B cell (primary cell): ENCODE results near the gene STXBP1. TPM values are rescaled to one million over a fixed set of nuclear protein-coding genes. Genes with fewer than 3 reads are reported as not detected.
"Not testable (repeated sequence)": the region's sequence is repeated elsewhere in the genome, so short reads cannot be mapped to it uniquely, and the experiment has no call there.

Experiments used
- ATAC-seq: fragments of 200-7000 bp; cut with Tn5 transposase; one replicate; pipeline ENCODE4 v1.10.0; 2021; ENCODE audit warnings: low read depth, mild to moderate bottlenecking, moderate number of reproducible peaks, moderate library complexity
- CTCF ChIA-PET: fragments of 350-600 bp; sonication (Branson Sonifier 250); formaldehyde crosslinking; loops from one replicate; lab custom pipeline; 2021; ENCODE audit warnings: antibody characterized with exemption, inconsistent platforms; lab: Charles Lee
- POLR2A ChIA-PET: fragments of 350-600 bp; sonication (Branson Sonifier 250); formaldehyde crosslinking; loops from one replicate; lab custom pipeline; 2021; ENCODE audit warnings: antibody characterized with exemption; lab: Charles Lee
- DNase-seq: peaks from one replicate; pipeline ENCODE4 v3.0.0; 2013
- H2AFZ ChIP-seq: 2 replicates; pipeline ENCODE4 v1.6.1; 2012; ENCODE audit warnings: mild to moderate bottlenecking, low read depth, low read length; ENCODE audit not compliant: insufficient read depth, poor library complexity, severe bottlenecking
- H3K27ac ChIP-seq, 2 donors: 1 replicate in 1 of 2; 2 replicates in 1 of 2; pipeline ENCODE4 v1.5.1; 2012 to 2013; ENCODE audit warnings: low read length in 2 of 2, mild to moderate bottlenecking in 2 of 2, moderate library complexity in 1 of 2
- H3K27me3 ChIP-seq, 4 experiments: fragments of 200-600 bp in 1 of 4; sonication (generic) in 1 of 4; replicated peaks in 1 of 4; 1 replicate in 2 of 4; 2 replicates in 2 of 4; pipeline versions ENCODE4 v1.6.1 to v1.7.0; 2013 to 2016; ENCODE audit warnings: low read length in 3 of 4, mild to moderate bottlenecking in 2 of 4, mixed read lengths in 1 of 4, moderate library complexity in 1 of 4; ENCODE audit not compliant: insufficient read depth in 4 of 4, control insufficient read depth in 3 of 4; ENCODE audit errors: control extremely low read depth in 1 of 4
- H3K36me3 ChIP-seq, 2 experiments: replicated peaks in 1 of 2; 1 replicate in 1 of 2; 2 replicates in 1 of 2; pipeline versions ENCODE4 v1.6.1 to v1.7.1; 2013; ENCODE audit warnings: low read length in 1 of 2; ENCODE audit not compliant: insufficient read depth in 2 of 2, control insufficient read depth in 1 of 2; ENCODE audit errors: control extremely low read depth in 1 of 2, extremely low read depth in 1 of 2
- H3K4me1 ChIP-seq, 2 donors: fragments of 200-600 bp in 1 of 2; sonication (generic) in 1 of 2; 1 replicate in 1 of 2; 2 replicates in 1 of 2; pipeline versions ENCODE4 v1.5.1 to v1.6.1; 2013 to 2017; ENCODE audit warnings: low read length in 2 of 2; ENCODE audit not compliant: control insufficient read depth in 2 of 2, insufficient read depth in 2 of 2
- H3K4me2 ChIP-seq: replicated peaks from 2 replicates; pipeline ENCODE3; 2012; ENCODE audit warnings: mild to moderate bottlenecking, low read depth, low read length; ENCODE audit not compliant: poor library complexity, severe bottlenecking
- H3K4me3 ChIP-seq, 5 experiments: fragments of 200-600 bp in 1 of 5; sonication (generic) in 1 of 5; 1 replicate in 3 of 5; 2 replicates in 2 of 5; pipeline versions ENCODE4 v1.5.1 to v1.7.0; 2011 to 2016; ENCODE audit warnings: low read length in 4 of 5, mild to moderate bottlenecking in 4 of 5, low read depth in 2 of 5, control low read depth in 1 of 5, moderate library complexity in 1 of 5; ENCODE audit not compliant: insufficient read depth in 1 of 5; ENCODE audit errors: control extremely low read depth in 1 of 5, extremely low read depth in 1 of 5
- H3K79me2 ChIP-seq: fragments of 200-600 bp; sonication (generic); one replicate; pipeline ENCODE4 v1.6.0; 2016; ENCODE audit warnings: low read length; ENCODE audit not compliant: control insufficient read depth, insufficient read depth
- H3K9ac ChIP-seq: fragments of 200-600 bp; sonication (generic); 2 replicates; pipeline ENCODE4 v1.6.1; 2017; ENCODE audit warnings: mild to moderate bottlenecking, low read length, moderate library complexity
- H3K9me3 ChIP-seq, 3 donors: one replicate each; pipeline versions ENCODE4 v1.6.1 to v1.7.1; 2013; ENCODE audit warnings: low read length in 2 of 3; ENCODE audit not compliant: control insufficient read depth in 2 of 3, insufficient read depth in 1 of 3; ENCODE audit errors: control extremely low read depth in 1 of 3
- H4K20me1 ChIP-seq: 2 replicates; pipeline ENCODE4 v1.6.0; 2012; ENCODE audit warnings: mild to moderate bottlenecking, low read length; ENCODE audit not compliant: insufficient read depth, control insufficient read depth, poor library complexity, severe bottlenecking
- H3K27ac Mint-ChIP-seq: one replicate; pipeline ENCODE4 v1.8.0; 2021; ENCODE audit warnings: mixed read lengths
- H3K27me3 Mint-ChIP-seq: one replicate; pipeline ENCODE4 v1.8.0; 2021; ENCODE audit warnings: mixed read lengths
- H3K4me1 Mint-ChIP-seq: one replicate; pipeline ENCODE4 v1.8.0; 2021; ENCODE audit warnings: mixed read lengths
- H3K4me3 Mint-ChIP-seq: one replicate; pipeline ENCODE4 v1.8.0; 2021; ENCODE audit warnings: mixed read lengths
- H3K9me3 Mint-ChIP-seq: one replicate; pipeline ENCODE4 v1.8.0; 2022; ENCODE audit warnings: mixed read lengths; ENCODE audit not compliant: insufficient read depth
- CTCF ChIP-seq: fragments of 200-600 bp; IDR thresholded peaks from one replicate; pipeline ENCODE4 v1.8.0; 2022; ENCODE audit warnings: antibody characterized with exemption, mild to moderate bottlenecking
- EZH2 ChIP-seq: IDR thresholded peaks from 2 replicates; pipeline ENCODE4 v1.6.1; 2012; ENCODE audit warnings: borderline replicate concordance, low read depth, mild to moderate bottlenecking, moderate library complexity, low read length; ENCODE audit not compliant: insufficient read depth, poor library complexity, severe bottlenecking
- WGBS: methylation state at CpG from one replicate; pipeline ENCODE4 v1.1.5; 2013; ENCODE audit warnings: missing lambda C conversion rate; ENCODE audit not compliant: insufficient coverage; 5-methylcytosine and 5-hydroxymethylcytosine counted together
- intact Hi-C: fragments of 100-400 bp; cut with micrococcal nuclease; formaldehyde crosslinking; loops from one replicate; pipeline ENCODE4 v1.10.0; 2022
- polyA plus RNA-seq: library from polyadenylated mRNA; depleted of rRNA; stranded (reverse); fragments of >200 nt; gene quantifications from 2 replicates; pipeline ENCODE4 v1.2.3, GENCODE V29; 2012
- total RNA-seq, 2 donors: library from RNA; stranded (reverse); fragments of 120-200 nt in 1 of 2; gene quantifications; 1 replicate in 1 of 2; 2 replicates in 1 of 2; pipeline versions ENCODE4 v1.2.3 to v1.2.4, GENCODE V29; 2013 to 2022

Gene STXBP1
- total and polyA plus RNA-seq, 2 donors (not counting 1 experiment from before 2014, with no cell fraction given) = 0.62 TPM; not detected in 1

DNA sequence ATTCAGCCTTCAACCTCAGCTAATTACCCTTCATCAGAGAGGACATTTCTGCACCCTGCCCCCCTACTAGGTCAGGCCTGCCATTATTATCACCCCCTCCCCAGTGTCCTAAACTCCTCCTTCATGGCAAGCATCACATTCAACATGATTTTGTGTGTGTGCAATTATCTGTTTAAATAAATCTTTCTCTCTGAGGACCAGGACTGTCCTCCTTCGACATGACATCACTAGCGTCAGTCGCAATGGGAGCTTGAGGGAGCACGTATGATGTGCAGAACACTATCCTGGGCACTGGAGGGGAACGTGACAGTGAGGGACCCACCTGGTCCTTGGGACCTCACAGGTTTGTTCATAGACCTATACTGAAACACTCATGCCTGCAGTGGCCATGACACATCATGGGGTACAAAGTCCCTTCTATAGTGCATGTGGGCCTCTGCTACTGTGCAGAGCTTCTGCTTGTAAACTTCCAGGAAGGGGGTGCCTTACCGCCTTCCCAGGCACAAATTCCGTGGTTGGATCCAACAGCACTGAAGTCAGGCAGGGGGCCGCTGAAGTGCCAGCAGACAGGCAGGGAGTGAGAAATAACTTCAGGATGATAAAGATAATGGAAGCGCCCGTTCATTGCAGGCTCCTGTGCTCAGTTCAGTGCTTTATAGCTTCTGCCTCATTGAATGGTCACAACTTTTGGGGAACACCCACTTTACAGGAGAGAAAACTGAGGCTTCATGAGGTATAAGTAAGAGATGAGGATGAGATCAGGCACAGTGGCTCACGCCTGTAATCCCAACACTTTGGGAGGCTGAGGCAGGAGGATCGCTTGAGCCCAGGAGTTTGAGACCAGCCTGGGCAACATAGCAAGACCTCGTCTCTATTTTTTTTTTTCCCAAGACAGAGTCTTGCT lies 36.0 kb upstream of the STXBP1 start:
- no peaks in the 10 kb centered on the region for H3K36me3 ChIP-seq
- H4K20me1 ChIP-seq = no peaks in the 10 kb centered on the region
- no peaks in the 10 kb centered on the region for H3K9me3 ChIP-seq
- intact Hi-C loops = no loop called here
- no peak overlapping the region for H3K4me3 ChIP-seq
- ChIA-PET POLR2A (interaction anchor here (0.7 kb wide), 1 partner anchor 505 kb away, joined by 5 read pairs; no protein-coding TSS in a partner anchor), CTCF (interaction anchor here (1.6 kb wide), 1 partner anchor 158 kb away, joined by 3 read pairs; the partner anchor contains the start of gene TOR2A)
- H3K27ac ChIP-seq = no peak overlapping the region
- peaks cover 0 to 12% (median 2%) of the 10 kb centered on the region in 4 experiments for H3K27me3 ChIP-seq
- Mint-ChIP-seq H3K27me3 (peaks cover 23% of the 10 kb centered on the region), H3K4me1 (peaks cover 2% of the 10 kb centered on the region), H3K27ac (no peak overlapping the region), H3K9me3 (no peaks in the 10 kb centered on the region), H3K4me3 (no peak overlapping the region)
- TF ChIP-seq CTCF (no peak), EZH2 (no peak)
- H3K4me2 ChIP-seq = no peak overlapping the region
- no peaks in the 10 kb centered on the region for H3K4me1 ChIP-seq
- H3K79me2 ChIP-seq = no peaks in the 10 kb centered on the region
- no peak overlapping the region for H3K9ac ChIP-seq
- no peak overlapping the region for H2AFZ ChIP-seq
- WGBS = 93% methylated on average over 11 of the region's 13 CpGs
- DNase-seq (no peak), ATAC-seq (no peak)

DNA sequence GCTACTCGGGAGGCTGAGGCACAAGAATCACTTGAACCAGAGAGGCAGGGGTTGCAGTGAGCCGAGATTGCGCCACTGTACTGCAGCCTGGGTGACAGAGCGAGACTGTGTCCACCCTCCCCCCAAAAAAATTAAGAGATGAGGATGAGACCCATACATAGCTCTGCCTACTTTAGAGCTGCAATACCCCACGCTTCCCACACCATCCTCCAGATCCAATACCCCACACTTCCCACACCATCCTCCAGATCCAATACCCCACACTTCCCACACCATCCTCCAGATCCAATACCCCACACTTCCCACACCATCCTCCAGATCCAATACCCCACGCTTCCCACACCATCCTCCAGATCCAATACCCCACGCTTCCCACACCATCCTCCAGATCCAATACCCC lies 34.9 kb upstream of the STXBP1 start:
- H3K4me2 ChIP-seq, H4K20me1 ChIP-seq, ATAC-seq, H3K79me2 ChIP-seq, H3K4me3 Mint-ChIP-seq, H3K27ac Mint-ChIP-seq, H3K27ac ChIP-seq, H3K4me3 ChIP-seq, H3K4me1 ChIP-seq, H3K36me3 ChIP-seq, intact Hi-C loops, H3K9me3 Mint-ChIP-seq, H3K9me3 ChIP-seq, H2AFZ ChIP-seq, CTCF ChIA-PET, H3K4me1 Mint-ChIP-seq, DNase-seq, H3K9ac ChIP-seq: not testable (repeated sequence)
- POLR2A ChIA-PET = interaction anchor here (0.7 kb wide), 1 partner anchor 16 kb away, joined by 3 read pairs; no protein-coding TSS in a partner anchor
- 89% methylated on average over 1 of the region's 7 CpGs for WGBS
- H3K27me3 ChIP-seq = peaks cover 0 to 12% (median 2%) of the 10 kb centered on the region in 4 experiments
- H3K27me3 Mint-ChIP-seq = peaks cover 24% of the 10 kb centered on the region
